ENCODE data around the gene PRG3. TPM values are rescaled to one million over a fixed set of nuclear protein-coding genes. Genes with fewer than 3 reads are reported as not detected.
"Not testable (repeated sequence)": the region's sequence is repeated elsewhere in the genome, so short reads cannot be mapped to it uniquely, and the experiment has no call there.

PRG3 gene
- total RNA-seq, 1 experiment from 2014 or later, result not detected

GRCh38 chr11:57414612-57415212 lies 33.8 kb upstream of the PRG3 start:
- in situ Hi-C loops (cut with HindIII; ENCODE audit: low pct_unique_long_range_greater_than_20kb, low sequenced_read_pairs), result no loop called here
- no peak for DNase-seq (ENCODE audit: low read depth, low spot score)

DNA sequence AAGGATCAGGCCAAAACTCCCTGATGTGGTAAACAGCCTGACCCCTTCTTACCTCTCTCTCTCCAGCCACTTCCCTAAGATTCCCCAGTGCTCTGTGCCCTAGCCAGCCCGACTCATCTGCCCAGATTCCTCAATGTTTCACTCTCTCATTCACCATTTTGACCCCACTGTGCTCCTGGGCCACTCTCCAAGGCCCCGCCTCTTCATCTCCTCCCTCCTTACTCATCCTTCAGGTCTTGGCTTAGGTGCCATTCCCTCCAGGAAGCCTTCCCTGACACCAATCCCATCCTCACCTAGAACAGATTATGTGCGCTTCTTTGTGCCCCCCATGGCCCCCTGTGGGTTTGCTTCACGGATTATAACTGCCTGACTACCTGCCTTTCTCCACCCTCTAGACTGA lies 32.7 kb upstream of the PRG3 start:
- in situ Hi-C loops (cut with HindIII; ENCODE audit: low pct_unique_long_range_greater_than_20kb, low sequenced_read_pairs), result no loop called here

DNA sequence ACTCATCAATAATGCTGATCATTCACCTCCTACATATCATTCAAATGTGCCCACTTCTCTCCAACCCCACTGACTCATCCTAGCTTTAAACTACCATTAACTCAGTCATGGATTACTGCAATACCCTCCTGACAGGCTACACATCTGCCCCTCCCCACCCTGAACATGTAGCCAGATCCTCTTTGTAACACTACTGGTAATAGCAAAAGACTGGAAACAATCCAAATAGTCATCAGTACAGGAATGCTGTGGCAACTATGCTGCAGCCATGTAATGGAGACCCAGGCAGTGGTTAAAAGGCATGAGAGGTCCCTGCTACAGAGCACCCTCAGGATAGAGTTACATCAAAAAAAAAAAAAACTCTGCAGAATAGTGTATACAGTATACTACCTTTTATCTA lies 29.3 kb upstream of the PRG3 start:
- no peak for DNase-seq (ENCODE audit: low read depth, low spot score)
- in situ Hi-C loops (cut with HindIII; ENCODE audit: low pct_unique_long_range_greater_than_20kb, low sequenced_read_pairs), result no loop called here

More for the DNA sequence above, 32.7 kb upstream of the PRG3 start:
- DNase-seq (ENCODE audit: low read depth, low spot score), result no peak

GRCh38 chr11:57409321-57410100 lies 28.6 kb upstream of the PRG3 start:
- no peak for DNase-seq (ENCODE audit: low read depth, low spot score)
- in situ Hi-C loops (cut with HindIII; ENCODE audit: low pct_unique_long_range_greater_than_20kb, low sequenced_read_pairs), result no loop called here

DNA sequence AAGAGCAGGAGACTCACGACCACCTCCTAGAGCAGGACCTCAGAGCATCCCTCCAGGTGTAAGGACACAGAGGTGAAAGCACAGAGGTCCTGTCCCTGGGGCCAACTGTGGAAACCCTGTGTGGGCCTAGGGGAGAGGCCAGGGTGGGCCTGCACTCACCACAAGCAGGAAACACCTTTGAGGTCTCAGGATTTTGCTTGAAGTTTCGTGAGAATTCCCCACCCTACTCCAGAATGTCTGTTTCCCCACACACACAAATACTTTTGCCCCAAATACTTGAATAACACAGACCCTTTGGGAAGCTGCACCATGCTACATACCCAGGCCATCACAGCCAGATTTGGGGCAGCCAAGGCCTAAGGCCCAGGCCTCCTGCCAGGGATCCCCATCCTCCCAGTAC lies 27.8 kb upstream of the PRG3 start:
- in situ Hi-C loops (cut with HindIII; ENCODE audit: low pct_unique_long_range_greater_than_20kb, low sequenced_read_pairs), result no loop called here
- DNase-seq (ENCODE audit: low read depth, low spot score), result no peak

GRCh38 chr11:57407941-57408475 lies 27.1 kb upstream of the PRG3 start:
- in situ Hi-C loops (cut with HindIII; ENCODE audit: low pct_unique_long_range_greater_than_20kb, low sequenced_read_pairs), result no loop called here
- DNase-seq (ENCODE audit: low read depth, low spot score), result no peak

GRCh38 chr11:57407010-57407920 lies 26.3 kb upstream of the PRG3 start:
- in situ Hi-C loops (cut with HindIII; ENCODE audit: low pct_unique_long_range_greater_than_20kb, low sequenced_read_pairs), result no loop called here
- no peak for DNase-seq (ENCODE audit: low read depth, low spot score)

- DNase-seq (ENCODE audit: low read depth, low spot score), result no peak
- in situ Hi-C loops (cut with HindIII; ENCODE audit: low pct_unique_long_range_greater_than_20kb, low sequenced_read_pairs), result no loop called here
Observed at GRCh38 chr11:57406337-57406904, 25.5 kb upstream of the PRG3 start.

DNA sequence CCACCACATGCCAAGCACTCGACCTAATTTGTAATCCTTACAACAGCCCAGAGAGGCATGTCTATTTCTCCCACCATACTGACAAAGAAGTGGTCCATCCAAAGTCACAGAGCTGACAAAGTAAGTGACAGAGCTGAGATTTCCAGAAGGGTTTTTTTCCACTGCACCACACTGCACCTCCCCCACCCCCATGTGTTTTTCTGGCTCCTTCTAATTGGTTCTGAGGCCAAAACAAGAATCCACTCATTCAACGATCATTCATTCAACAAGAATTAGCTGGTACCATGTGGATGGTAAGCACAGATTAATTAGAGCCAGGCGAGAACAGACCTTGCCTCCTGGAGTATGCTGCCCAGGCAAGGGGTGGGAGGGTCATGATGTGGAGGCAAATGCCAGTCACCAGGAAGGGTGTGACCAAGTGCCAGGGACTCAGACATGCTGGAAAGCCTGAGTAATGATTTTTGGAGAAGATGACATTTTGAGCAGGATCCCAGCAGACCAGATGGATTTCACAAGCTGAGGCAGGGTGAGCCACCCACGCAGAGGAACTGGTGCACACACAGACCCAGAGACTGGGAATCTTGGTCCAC lies 24.4 kb upstream of the PRG3 start:
- in situ Hi-C loops (cut with HindIII; ENCODE audit: low pct_unique_long_range_greater_than_20kb, low sequenced_read_pairs), result no loop called here
- no peak for DNase-seq (ENCODE audit: low read depth, low spot score)

DNA sequence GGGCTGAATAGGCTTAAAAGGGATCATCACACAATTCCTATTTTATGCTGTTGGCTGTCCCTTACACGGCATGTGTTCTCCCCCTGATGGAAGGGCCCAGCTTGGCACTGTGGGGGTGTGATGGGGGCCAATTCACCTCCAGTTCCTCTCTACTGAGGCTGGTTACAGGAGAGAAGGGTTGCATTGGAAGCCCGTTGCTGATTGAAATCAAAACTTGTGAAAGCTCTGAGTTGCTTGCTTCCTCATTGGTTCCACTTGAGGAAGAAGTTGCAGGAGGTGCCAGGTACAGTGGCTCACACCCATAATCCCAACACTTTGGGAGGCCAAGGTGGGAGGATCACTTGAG lies 22.8 kb upstream of the PRG3 start:
- in situ Hi-C loops (cut with HindIII; ENCODE audit: low pct_unique_long_range_greater_than_20kb, low sequenced_read_pairs), result no loop called here

GRCh38 chr11:57403003-57403801 lies 22.3 kb upstream of the PRG3 start:
- in situ Hi-C loops (cut with HindIII; ENCODE audit: low pct_unique_long_range_greater_than_20kb, low sequenced_read_pairs), result not testable (repeated sequence)

More for the DNA sequence above, 22.8 kb upstream of the PRG3 start:
- no peak for DNase-seq (ENCODE audit: low read depth, low spot score)

GRCh38 chr11:57402188-57403002 lies 21.4 kb upstream of the PRG3 start:
- in situ Hi-C loops (cut with HindIII; ENCODE audit: low pct_unique_long_range_greater_than_20kb, low sequenced_read_pairs), result no loop called here
- no peak for DNase-seq (ENCODE audit: low read depth, low spot score)

More at GRCh38 chr11:57403003-57403801, 22.3 kb upstream of the PRG3 start:
- DNase-seq (ENCODE audit: low read depth, low spot score), result not testable (repeated sequence)

- in situ Hi-C loops (cut with HindIII; ENCODE audit: low pct_unique_long_range_greater_than_20kb, low sequenced_read_pairs), result no loop called here
- no peak for DNase-seq (ENCODE audit: low read depth, low spot score)
Observed at GRCh38 chr11:57399972-57400578, 19.1 kb upstream of the PRG3 start.

DNA sequence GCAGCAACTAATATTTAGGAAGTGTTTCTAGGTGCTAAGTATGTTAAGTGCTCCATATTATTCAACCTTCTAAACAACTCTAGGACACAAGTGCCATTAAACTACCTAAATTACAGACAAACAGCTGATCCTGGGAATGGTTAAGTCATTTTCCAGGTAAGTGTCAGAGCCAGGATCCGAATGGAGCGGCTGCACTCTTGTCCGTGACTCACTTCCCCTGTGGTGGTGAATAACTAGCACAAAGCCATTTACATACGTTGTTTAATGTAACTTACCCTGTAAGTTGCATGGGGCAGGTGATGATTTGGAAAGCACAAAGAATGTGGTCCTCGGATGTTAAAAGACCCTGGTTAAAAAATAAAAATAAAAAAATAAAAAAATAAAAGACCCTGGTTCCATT lies 18.3 kb upstream of the PRG3 start:
- in situ Hi-C loops (cut with HindIII; ENCODE audit: low pct_unique_long_range_greater_than_20kb, low sequenced_read_pairs), result no loop called here
- DNase-seq (ENCODE audit: low read depth, low spot score), result no peak

DNA sequence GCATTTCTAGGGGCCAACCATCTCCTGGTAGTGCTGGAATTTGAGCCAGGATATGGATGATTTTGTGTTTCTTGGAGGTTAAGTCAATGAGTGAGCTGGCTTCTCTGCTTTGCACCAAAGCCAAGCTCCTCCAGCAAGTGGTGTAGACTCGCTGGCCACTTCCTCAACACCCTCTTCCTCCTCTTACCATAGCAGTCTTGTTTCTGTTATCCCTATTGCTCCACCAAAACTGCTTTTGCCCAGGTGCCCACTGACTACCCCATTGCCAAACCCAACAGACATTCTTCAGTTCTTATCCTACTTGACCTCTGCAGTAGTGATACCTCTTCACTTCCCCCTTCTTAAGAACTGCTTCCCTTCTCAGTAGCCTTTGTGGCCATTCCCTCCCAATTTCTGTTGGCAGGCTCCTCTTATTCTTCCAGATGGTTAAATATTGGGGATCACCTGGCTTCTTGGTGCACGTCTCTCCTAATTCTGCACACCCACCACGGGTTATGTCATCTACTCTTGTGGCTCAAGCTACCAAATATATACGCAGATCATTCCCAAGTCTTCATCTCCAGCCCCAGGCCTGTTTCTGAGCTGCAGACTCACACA lies 16.5 kb upstream of the PRG3 start:
- in situ Hi-C loops (cut with HindIII; ENCODE audit: low pct_unique_long_range_greater_than_20kb, low sequenced_read_pairs), result no loop called here
- DNase-seq (ENCODE audit: low read depth, low spot score), result no peak
